Activated naive CD8-positive, alpha-beta T cell treated with anti-CD3 and anti-CD28 coated beads, Interleukin-2, amount 50 U/mL, for 24 hours (primary cell): Measurements from ENCODE around the gene LMNA.
A peak's percentile ranks its signal among the peaks of the same experiment; 100 is the strongest.

Source experiments
- ATAC-seq: fragments of 150-1000 bp; cut with Tn5 transposase; one replicate; pipeline ENCODE4 v1.10.0; 2021
- DNase-seq: peaks from one replicate; pipeline ENCODE4 v3.0.0; 2021
- H3K27ac Mint-ChIP-seq: one replicate; pipeline ENCODE4 v1.8.0; 2021; ENCODE audit warnings: mild to moderate bottlenecking, mixed read lengths
- H3K27me3 Mint-ChIP-seq: one replicate; pipeline ENCODE4 v1.8.0; 2021; ENCODE audit warnings: mixed read lengths
- H3K36me3 Mint-ChIP-seq: one replicate; pipeline ENCODE4 v1.8.0; 2021; ENCODE audit warnings: low read depth, mixed read lengths
- H3K4me1 Mint-ChIP-seq: one replicate; pipeline ENCODE4 v1.8.0; 2021; ENCODE audit warnings: mixed read lengths
- H3K4me3 Mint-ChIP-seq: one replicate; pipeline ENCODE4 v1.8.0; 2021; ENCODE audit warnings: mild to moderate bottlenecking, moderate library complexity, mixed read lengths
- H3K9me3 Mint-ChIP-seq: one replicate; pipeline ENCODE4 v1.8.0; 2021; ENCODE audit warnings: mixed read lengths

Gene LMNA

DNA sequence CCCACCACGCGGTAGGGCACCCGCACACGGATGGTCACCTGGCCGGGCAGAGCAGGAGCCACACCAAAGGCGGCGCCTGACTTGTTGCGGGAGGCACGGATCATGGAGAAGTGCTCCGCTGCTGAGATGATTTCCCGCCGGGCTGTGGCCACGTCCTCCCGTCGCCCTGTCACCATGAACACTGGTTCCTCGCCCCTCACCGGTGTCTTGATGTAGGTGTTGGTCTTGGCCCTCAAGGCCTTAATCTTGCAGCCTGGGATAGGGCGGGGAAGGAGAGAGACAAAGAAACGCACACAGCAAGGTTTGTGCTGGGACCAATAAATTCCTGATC lies 37.1 kb upstream of the LMNA start:
- Mint-ChIP-seq H3K36me3 (no peaks in the 10 kb centered on the region), H3K27me3 (peaks cover 18% of the 10 kb centered on the region), H3K27ac (no peak overlapping the region), H3K4me1 (peaks cover 2% of the 10 kb centered on the region), H3K9me3 (no peaks in the 10 kb centered on the region), H3K4me3 (no peak overlapping the region)
- no peak for DNase-seq
- ATAC-seq = no peak

DNA sequence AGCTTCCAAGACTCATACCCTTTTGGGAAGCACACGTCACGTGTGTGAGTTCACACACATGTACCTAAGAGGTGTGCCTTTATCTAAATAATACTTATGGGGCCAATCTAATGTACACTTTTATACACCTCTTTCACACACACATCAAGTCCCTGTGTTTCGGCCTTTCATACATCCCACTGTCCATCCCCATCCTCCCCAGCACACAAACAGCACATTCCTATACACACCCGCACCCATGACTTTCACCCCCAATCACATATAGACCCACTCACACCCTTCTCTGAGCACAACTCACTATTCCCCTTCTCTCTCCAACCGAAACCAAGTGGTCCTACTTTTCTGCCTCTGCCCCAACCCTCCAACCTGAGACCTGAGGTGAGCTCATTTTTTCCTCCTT lies 35.8 kb upstream of the LMNA start:
- DNase-seq = no peak
- H3K4me3 Mint-ChIP-seq = no peak overlapping the region
- H3K9me3 Mint-ChIP-seq = no peaks in the 10 kb centered on the region
- no peaks in the 10 kb centered on the region for H3K36me3 Mint-ChIP-seq
- no peak for ATAC-seq
- peaks cover 8% of the 10 kb centered on the region for H3K4me1 Mint-ChIP-seq
- no peak overlapping the region for H3K27ac Mint-ChIP-seq
- peaks cover 25% of the 10 kb centered on the region for H3K27me3 Mint-ChIP-seq

DNA sequence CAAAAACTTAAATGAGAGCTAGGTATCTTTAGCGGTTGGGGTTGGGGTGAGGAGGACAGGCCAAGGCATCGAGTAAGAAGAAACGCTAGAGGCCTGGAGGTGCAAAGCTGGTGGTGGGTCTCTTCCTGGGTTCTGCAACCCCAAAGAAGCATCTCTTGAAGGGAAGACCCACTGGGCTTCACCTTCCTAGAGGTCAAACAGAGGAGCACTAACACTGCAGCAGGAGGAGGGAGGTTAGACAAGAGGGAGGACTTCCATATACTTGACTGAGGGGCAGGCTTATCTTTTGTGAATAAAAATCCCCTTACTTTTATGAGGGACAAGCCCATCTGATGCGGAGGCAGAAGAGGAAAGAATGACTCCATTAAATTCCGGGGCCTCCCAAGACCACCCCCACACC lies 34.7 kb upstream of the LMNA start:
- DNase-seq = no peak
- H3K4me1 Mint-ChIP-seq = peaks cover 12% of the 10 kb centered on the region
- no peak overlapping the region for H3K27ac Mint-ChIP-seq
- H3K27me3 Mint-ChIP-seq = peaks cover 36% of the 10 kb centered on the region
- H3K9me3 Mint-ChIP-seq = no peaks in the 10 kb centered on the region
- H3K36me3 Mint-ChIP-seq = no peaks in the 10 kb centered on the region
- H3K4me3 Mint-ChIP-seq = no peak overlapping the region
- ATAC-seq = no peak

GRCh38 chr1:156080241-156080862 lies 34.2 kb upstream of the LMNA start:
- DNase-seq = no peak
- no peak overlapping the region for H3K27ac Mint-ChIP-seq
- no peaks in the 10 kb centered on the region for H3K9me3 Mint-ChIP-seq
- peaks cover 12% of the 10 kb centered on the region for H3K4me1 Mint-ChIP-seq
- no peak for ATAC-seq
- no peak overlapping the region for H3K4me3 Mint-ChIP-seq
- H3K27me3 Mint-ChIP-seq = peaks cover 42% of the 10 kb centered on the region
- H3K36me3 Mint-ChIP-seq = no peaks in the 10 kb centered on the region

- Mint-ChIP-seq H3K4me1 (peaks cover 12% of the 10 kb centered on the region), H3K36me3 (no peaks in the 10 kb centered on the region), H3K27me3 (peaks cover 45% of the 10 kb centered on the region), H3K9me3 (no peaks in the 10 kb centered on the region), H3K4me3 (no peak overlapping the region), H3K27ac (no peak overlapping the region)
- no peak for ATAC-seq
- DNase-seq = no peak
Measured at GRCh38 chr1:156080863-156081179, 33.7 kb upstream of the LMNA start.

DNA sequence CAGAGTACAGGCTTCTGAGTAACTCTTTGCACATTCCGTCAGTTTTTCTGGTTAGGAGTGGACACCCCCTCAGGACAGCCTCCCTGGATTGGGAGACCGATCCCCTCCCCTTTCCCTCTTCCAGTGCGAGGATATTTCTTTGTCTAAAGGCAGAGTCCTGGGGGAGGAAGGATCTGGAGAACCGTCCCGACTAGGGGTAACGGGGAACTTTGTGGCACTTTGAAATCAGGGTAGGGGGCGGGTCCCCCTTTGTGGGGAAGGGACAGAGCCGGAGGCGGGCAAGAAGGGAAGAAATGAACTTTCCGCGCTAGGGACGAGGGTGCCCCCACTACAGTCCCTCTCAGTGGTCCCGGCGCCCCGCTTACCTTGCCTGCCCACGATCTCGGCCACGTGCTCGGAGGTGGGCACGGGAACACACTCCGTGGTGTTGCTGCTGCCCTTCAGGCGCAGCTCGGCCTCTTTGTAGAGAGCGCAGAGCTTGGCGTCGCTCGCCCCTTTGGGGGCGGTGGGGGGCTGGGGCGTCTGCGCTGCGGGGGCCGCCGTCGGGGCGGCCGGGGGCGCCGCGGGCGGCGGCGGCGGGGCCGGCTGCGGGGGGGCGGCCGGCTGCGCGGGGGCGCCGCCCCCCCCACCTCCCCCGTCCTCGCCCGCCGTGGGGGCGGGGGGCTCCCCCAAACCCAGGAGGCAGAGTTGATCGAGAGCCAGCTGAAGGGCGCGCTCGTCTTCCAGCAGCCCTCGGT lies 33.2 kb upstream of the LMNA start:
- H3K27ac Mint-ChIP-seq = no peak overlapping the region

GRCh38 chr1:156081917-156082308 lies 32.6 kb upstream of the LMNA start:
- Mint-ChIP-seq H3K4me3 (peak overlapping the region; percentile 77), H3K4me1 (peaks cover 12% of the 10 kb centered on the region), H3K27me3 (peaks cover 53% of the 10 kb centered on the region), H3K9me3 (no peaks in the 10 kb centered on the region), H3K27ac (no peak overlapping the region), H3K36me3 (no peaks in the 10 kb centered on the region)
- DNase-seq (no peak), ATAC-seq (no peak)

More for the DNA sequence above, 33.2 kb upstream of the LMNA start:
- DNase-seq (no peak), ATAC-seq (no peak)
- no peaks in the 10 kb centered on the region for H3K36me3 Mint-ChIP-seq
- peaks cover 49% of the 10 kb centered on the region for H3K27me3 Mint-ChIP-seq
- H3K4me3 Mint-ChIP-seq = peak overlapping the region; percentile 77
- H3K9me3 Mint-ChIP-seq = no peaks in the 10 kb centered on the region
- H3K4me1 Mint-ChIP-seq = peaks cover 12% of the 10 kb centered on the region

- DNase-seq (peak; percentile 74), ATAC-seq (peak; percentile 86)
- Mint-ChIP-seq H3K9me3 (no peaks in the 10 kb centered on the region), H3K4me1 (peaks cover 12% of the 10 kb centered on the region), H3K4me3 (peak within 1 kb of the TSS; percentile 77), H3K27me3 (peaks cover 58% of the 10 kb centered on the region), H3K27ac (no peak within 1 kb of the TSS), H3K36me3 (no peaks in the 10 kb centered on the region)
Measured at GRCh38 chr1:156082309-156083091, 32.0 kb upstream of the LMNA start, which contains the start of gene MEX3A. Gene MEX3A, minus strand, starts transcription at chr1:156082465. Its CDS starts 467 bp downstream, at chr1:156081998.

DNA sequence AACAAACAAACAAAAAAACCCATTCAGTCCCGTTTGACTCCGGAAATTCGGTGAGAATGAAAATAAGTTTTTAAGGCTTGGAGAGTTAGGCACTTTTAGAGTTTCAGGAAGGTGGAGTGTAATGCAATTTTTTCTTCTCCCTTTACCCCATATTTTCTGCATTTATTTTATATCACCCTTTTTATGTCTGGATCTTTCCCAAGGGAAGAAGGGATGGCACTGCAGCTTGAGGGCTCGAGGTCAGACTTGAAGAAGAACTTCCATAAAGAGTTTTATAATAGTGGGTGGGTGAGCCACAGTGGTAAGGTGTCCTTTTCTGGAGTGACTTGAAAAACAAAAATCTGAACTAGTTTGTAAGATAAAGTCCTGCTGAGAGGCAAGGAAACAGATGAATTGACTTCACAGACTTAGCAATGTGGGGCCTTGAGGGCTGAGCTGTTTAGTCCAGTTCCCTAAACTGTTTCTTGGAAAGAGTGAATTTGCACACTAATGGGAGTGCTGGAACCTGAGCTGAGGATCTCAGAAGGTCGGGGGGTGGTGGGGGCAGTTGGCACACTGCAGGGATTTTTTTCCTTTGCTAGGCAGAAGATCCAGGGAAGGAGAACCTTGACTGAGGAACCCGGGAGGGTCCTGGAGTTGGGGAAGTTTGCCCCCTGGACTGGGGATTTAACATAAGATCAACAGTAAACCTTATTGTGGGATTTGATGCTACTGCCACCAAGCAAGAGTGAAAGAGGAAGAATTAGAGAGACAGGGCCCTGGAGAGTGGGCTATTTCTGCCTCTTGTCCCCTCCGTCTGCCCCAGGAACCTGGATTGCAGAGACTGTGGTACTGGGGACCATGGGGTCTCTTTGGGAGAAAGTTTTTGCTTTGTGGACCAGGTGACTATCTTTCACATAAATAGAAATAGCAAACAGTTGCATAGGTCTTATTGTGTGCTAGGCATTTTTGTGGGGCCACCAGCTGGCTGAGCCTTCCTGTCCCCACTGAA lies 30.4 kb upstream of the LMNA start:
- H3K4me1 Mint-ChIP-seq = peaks cover 12% of the 10 kb centered on the region
- DNase-seq (no peak), ATAC-seq (no peak)
- no peak overlapping the region for H3K27ac Mint-ChIP-seq
- H3K36me3 Mint-ChIP-seq = no peaks in the 10 kb centered on the region
- peaks cover 53% of the 10 kb centered on the region for H3K27me3 Mint-ChIP-seq
- H3K9me3 Mint-ChIP-seq = no peaks in the 10 kb centered on the region
- H3K4me3 Mint-ChIP-seq = peak overlapping the region; percentile 34

- no peaks in the 10 kb centered on the region for H3K9me3 Mint-ChIP-seq
- no peak overlapping the region for H3K4me3 Mint-ChIP-seq
- peaks cover 53% of the 10 kb centered on the region for H3K27me3 Mint-ChIP-seq
- ATAC-seq = no peak
- H3K36me3 Mint-ChIP-seq = no peaks in the 10 kb centered on the region
- no peak overlapping the region for H3K27ac Mint-ChIP-seq
- H3K4me1 Mint-ChIP-seq = peaks cover 13% of the 10 kb centered on the region
- DNase-seq = no peak
Measured at GRCh38 chr1:156086256-156086662, 28.3 kb upstream of the LMNA start.

- Mint-ChIP-seq H3K9me3 (no peaks in the 10 kb centered on the region), H3K27me3 (peaks cover 47% of the 10 kb centered on the region), H3K4me1 (peaks cover 1% of the 10 kb centered on the region), H3K4me3 (no peak overlapping the region), H3K27ac (no peak overlapping the region), H3K36me3 (no peaks in the 10 kb centered on the region)
- no peak for ATAC-seq
- DNase-seq = no peak
Measured at GRCh38 chr1:156089704-156090103, 24.8 kb upstream of the LMNA start.

GRCh38 chr1:156090138-156090839 lies 24.2 kb upstream of the LMNA start:
- Mint-ChIP-seq H3K36me3 (no peaks in the 10 kb centered on the region), H3K4me3 (no peak overlapping the region), H3K9me3 (no peaks in the 10 kb centered on the region), H3K4me1 (peaks cover 5% of the 10 kb centered on the region), H3K27me3 (peaks cover 43% of the 10 kb centered on the region), H3K27ac (no peak overlapping the region)
- ATAC-seq = no peak
- no peak for DNase-seq

- H3K27ac Mint-ChIP-seq = no peak overlapping the region
- no peaks in the 10 kb centered on the region for H3K36me3 Mint-ChIP-seq
- DNase-seq (peak; percentile 92), ATAC-seq (peak; percentile 95)
- H3K27me3 Mint-ChIP-seq = peaks cover 42% of the 10 kb centered on the region
- H3K9me3 Mint-ChIP-seq = no peaks in the 10 kb centered on the region
- no peak overlapping the region for H3K4me3 Mint-ChIP-seq
- H3K4me1 Mint-ChIP-seq = peaks cover 10% of the 10 kb centered on the region
Measured at GRCh38 chr1:156090840-156091188, 23.7 kb upstream of the LMNA start.

GRCh38 chr1:156091610-156092009 lies 22.9 kb upstream of the LMNA start:
- Mint-ChIP-seq H3K4me3 (no peak overlapping the region), H3K27ac (no peak overlapping the region), H3K36me3 (no peaks in the 10 kb centered on the region), H3K27me3 (peaks cover 36% of the 10 kb centered on the region), H3K9me3 (no peaks in the 10 kb centered on the region), H3K4me1 (peaks cover 18% of the 10 kb centered on the region)
- DNase-seq (no peak), ATAC-seq (no peak)
